Effector CD8-positive, alpha-beta T cell (primary cell): ENCODE measurements around the gene MAST4.
"Not testable (repeated sequence)": the region's sequence is repeated elsewhere in the genome, so short reads cannot be mapped to it uniquely, and the experiment has no call there.

Experiments
- DNase-seq: peaks from one replicate; lab custom pipeline; 2025; lab: John Stamatoyannopoulos, UW

MAST4 gene

GRCh38 chr5:67123819-67124218 lies 527.6 kb downstream of the MAST4 start:
- no peak for DNase-seq

DNA sequence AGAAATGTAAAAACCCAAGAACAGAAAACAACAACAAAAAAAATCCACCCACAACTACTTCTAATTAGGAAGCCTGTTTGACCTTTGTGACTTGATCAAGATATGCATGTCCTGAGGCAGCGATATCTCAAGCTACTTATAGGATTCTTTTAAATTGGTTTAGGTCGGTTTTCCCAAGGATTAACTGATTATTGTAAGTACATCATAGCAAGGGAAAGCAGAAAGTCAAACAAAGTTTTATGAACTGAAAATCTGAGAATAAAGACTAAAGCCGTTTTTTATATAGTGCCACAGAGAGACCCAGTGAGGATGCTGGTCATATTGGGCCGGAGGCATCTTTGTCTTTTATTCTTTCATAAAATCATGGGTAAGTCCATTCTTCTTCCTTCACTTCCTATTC lies 528.4 kb downstream of the MAST4 start:
- no peak for DNase-seq

DNA sequence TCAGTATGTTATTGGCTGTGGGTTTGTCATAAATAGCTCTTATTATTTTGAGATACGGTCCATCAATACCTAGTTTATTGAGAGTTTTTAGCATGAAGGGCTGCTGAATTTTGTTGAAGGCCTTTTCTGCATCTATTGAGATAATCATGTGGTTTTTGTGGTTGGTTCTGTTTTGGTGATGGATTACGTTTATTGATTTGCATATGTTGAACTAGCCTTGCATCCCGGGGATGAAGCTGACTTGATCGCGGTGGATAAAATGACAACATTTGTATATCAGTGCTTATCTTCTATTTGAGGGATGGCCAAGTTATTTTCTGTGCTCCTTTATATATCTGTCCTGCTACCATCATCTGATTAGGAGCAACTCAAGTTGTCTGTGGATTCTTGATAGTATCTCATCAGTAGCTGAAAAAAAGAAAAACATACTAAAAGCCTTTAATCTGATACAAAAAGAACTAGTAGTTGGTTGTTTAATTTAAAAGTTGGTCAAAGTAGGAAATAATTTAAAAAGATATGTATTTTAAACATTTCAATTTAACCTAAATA lies 531.2 kb downstream of the MAST4 start:
- DNase-seq = not testable (repeated sequence)

- DNase-seq = no peak
These were observed 533.6 kb downstream of the MAST4 start for GRCh38 chr5:67129768-67130167.

DNA sequence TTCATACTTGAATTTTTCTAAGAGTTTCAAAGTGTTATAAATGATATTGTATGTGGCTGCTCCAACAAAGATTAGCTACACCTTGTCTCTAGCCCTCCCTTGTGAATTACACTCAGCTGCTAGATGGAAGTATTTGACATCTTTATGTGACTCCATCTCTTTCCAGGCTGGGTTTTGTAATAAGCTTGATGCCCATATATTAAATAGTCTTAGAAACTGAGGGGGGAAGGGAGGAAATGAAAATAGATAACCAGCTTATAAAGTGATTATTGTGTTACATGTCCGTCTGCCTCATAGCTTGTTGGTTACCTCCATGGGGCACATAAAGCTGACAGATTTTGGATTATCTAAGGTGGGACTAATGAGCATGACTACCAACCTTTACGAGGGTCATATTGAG lies 537.0 kb downstream of the MAST4 start:
- DNase-seq = no peak

DNA sequence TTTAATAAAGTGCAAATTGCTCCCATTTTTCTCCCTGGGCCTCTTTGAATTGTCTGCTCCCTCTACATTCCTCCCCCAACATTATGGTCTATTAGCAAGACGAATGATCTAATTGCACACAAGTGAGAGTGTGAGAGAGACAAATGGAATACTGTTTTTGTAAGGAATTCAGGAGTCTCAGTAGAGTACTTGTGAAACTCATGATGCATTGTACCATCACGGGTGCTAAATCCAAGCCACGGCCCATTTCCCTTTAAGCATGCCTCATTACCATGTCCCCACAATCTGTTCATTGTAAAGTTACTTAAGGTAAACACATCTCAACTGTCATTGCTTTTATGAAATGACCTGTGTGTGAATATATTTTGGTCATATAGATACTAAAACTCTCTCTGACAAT lies 537.6 kb downstream of the MAST4 start:
- no peak for DNase-seq

GRCh38 chr5:67135381-67135984 lies 539.3 kb downstream of the MAST4 start:
- no peak for DNase-seq

DNA sequence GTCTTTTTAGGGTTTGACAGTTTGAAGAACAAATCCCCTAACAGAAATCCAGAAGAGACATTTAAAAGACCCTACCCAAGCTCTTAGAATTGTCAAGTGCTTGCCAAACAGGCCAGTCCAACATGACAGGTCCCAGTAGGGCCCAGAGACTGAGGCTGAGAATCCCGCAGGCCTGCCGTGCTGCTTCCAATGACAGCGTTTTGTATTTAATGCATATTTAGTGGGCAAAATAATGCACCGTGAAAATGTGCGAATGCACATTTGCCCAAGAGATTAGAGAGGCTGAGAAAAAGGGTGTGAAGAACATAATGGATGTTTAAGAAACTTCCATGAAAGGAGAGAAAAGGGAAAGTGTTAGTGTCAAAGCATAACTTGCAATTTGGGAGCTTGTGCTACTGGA lies 542.8 kb downstream of the MAST4 start:
- no peak for DNase-seq

DNA sequence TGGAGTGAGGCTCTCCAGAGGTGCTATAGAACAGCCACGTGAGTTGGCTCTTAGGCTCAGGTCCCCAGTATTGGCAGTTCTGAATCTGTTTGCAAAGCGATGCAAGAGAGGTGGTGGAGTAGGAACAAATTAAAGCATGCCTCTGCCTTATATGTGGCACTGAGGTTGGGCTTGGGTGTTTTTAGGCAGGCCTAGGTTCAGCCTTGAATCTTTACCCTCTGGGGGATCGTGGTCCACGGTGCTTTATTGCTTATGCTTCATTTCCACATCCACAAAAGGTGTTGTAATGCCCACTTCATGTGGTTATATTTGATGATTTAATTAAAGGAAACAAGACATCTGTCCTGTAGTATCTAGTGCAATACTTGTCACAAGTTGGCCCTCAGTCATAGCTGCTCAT lies 544.2 kb downstream of the MAST4 start:
- DNase-seq = no peak

DNA sequence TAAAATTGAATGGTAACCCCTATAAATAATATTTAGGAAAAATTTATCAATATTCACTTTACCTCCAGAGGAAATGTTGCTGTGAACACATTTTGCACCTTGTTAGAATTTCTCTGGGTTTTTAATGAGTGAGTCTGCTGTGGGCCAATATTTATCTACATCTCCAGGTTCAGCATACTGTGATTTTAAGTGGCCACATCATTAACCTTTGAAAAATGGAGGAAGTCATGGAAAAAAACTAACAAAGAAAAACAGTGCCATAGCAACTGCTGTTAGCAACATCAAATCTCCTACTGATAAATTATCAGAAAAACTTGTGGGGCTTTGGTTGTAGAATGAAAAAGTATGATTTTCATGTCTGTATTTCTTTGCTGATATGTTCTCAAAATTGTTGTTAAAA lies 545.5 kb downstream of the MAST4 start:
- no peak for DNase-seq

- no peak for DNase-seq
These were observed 546.6 kb downstream of the MAST4 start for GRCh38 chr5:67142816-67143215.

DNA sequence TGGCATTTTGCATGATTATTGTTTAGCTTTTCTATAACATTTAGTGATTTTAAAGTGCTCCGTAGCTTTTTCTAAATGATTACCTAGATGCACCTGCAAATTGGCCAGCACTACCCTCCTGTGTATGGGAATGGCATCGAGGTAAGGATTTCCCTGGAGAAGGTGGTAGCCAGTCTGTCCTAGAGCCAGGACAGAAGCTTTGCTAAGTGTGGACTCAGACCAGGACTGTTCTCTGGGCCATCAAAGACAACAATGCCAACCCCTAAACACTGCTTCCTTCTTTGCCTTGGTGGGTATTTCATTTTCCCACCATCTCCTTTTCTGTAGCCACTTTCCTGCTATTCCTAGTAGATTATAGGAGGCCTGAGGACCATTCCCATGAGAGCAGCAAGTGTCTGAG lies 547.4 kb downstream of the MAST4 start:
- DNase-seq = no peak

GRCh38 chr5:67144183-67144639 lies 548.0 kb downstream of the MAST4 start:
- no peak for DNase-seq

DNA sequence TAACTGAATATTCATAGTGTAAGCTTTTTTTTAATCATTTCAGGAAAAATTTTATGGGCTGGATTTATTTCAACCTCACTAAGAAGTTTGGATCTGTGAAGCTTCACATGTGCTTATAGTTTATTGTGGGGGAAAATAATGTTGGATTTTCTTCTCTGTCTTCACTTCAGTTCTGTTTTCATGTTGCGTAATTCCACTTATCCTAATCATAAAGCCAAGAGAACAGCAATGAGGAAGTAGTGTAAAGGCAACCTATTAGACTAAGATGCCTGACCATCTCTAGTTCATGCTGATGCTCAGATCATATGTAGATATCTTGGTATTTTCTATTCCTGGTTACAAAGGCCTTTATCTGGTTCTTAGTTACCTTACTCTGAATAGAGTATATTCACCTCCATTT lies 550.4 kb downstream of the MAST4 start:
- DNase-seq = no peak

DNA sequence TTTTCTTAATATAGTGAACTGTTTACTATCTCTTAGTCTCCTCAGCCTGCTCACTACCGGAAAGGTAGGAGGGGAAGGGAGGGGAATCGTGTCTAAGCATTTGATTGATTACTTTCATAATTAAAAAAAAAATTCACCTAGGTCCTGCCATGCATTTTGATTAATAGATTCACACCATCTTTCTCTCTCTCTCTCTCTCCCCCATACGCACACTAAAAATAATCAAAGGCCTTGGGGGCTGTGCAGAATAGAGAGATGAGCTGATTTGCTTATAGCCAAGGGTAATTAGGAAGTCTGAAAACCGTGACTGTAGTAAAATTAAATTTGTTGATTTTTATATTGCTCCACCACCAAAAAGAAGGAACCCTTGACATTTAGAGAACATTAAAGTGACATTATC lies 550.8 kb downstream of the MAST4 start:
- no peak for DNase-seq

DNA sequence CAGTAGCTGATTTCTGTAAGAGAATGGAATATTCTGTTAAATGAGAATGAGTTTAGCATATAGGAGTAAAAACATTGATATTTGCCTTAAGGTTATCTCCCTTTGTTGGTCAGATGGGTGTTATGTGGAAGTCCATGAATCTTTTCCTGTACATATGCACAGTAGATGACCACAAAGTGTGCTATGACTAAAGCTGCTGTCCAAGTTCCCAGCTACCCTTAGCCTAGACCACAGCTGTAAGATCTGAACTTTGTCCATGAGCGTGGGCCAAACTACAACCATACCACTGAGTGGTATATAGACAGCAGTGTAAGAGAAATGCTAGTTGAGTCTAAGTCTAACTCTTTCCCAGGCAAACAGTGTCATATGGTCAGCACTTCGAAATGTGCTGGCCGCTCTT lies 551.6 kb downstream of the MAST4 start:
- no peak for DNase-seq

DNA sequence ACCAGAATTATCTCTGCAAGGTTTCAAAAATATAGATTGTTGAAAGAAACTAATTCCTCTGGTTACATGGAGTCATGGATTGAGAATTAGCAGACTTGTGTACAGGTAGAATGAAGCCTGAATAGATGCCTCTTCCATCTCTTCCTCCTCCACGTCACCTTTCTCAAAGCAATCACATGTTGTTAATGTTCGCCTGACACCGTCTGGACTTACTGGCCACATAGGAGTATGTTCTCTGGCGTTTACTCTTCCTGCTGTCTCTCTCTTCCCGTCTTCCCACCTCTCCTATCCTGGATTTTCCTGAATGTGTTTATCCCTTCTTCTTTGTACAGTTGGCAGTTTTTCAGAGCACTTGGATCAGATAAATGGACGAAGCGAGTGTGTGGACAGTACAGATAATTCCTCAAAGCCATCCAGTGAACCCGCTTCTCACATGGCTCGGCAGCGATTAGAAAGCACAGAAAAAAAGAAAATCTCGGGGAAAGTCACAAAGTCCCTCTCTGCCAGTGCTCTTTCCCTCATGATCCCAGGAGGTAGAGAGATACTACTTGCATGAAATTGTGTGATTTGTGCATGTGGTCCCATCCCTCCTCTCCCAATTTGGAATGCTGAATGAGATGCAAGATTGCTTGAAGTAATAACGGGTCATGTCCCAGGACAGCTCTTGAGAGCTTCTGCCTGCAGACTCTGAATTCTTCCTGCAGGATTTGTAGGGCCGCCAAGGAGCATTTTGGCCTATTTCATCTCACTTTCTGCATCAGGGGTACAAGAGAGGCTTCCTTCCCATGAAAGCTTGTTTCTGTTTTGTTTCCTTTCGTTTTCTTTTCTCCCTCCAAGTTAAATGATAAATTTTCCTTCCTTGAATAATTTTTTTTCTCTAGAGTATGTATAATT lies 553.1 kb downstream of the MAST4 start:
- no peak for DNase-seq

DNA sequence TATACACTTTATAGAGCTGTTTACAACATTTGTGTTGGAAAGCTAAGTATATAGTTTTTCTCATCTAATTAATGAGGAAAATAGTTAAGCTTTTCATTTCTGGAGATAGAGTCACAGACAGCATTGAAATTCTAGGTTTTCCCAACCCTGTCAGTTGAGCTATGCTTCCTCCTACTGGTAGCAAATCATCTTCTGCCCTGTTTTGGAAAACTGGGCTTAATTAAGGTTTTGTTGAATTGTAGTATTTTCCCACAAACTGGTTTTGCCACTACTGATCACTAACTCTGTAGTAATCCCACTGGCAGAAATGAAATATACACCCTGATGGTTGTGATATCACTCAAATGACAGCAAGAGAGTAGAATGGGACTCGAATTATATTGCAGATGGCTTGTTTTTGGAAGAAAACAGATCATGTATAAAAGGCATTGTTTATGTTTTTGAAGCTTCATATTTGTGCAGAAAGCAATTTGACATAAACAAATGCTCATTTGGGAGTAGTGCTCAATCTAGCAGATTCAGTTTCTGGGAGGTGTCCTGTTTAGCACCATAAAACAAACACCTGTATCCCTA lies 553.8 kb downstream of the MAST4 start:
- no peak for DNase-seq

DNA sequence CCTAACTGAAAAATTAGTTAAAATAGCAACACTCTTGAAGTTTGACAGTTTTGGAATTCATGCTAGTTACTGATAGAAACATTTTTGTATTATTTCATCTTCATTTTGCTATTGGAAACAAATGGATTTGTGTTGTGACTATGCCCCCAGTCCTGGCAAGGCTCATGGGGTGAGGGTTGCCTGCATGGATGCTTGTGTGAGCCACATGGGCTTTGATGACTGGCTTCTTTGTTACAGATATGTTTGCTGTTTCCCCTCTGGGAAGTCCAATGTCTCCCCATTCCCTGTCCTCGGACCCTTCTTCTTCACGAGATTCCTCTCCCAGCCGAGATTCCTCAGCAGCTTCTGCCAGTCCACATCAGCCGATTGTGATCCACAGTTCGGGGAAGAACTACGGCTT lies 556.2 kb downstream of the MAST4 start:
- no peak for DNase-seq

GRCh38 chr5:67153292-67153691 lies 557.1 kb downstream of the MAST4 start:
- no peak for DNase-seq

DNA sequence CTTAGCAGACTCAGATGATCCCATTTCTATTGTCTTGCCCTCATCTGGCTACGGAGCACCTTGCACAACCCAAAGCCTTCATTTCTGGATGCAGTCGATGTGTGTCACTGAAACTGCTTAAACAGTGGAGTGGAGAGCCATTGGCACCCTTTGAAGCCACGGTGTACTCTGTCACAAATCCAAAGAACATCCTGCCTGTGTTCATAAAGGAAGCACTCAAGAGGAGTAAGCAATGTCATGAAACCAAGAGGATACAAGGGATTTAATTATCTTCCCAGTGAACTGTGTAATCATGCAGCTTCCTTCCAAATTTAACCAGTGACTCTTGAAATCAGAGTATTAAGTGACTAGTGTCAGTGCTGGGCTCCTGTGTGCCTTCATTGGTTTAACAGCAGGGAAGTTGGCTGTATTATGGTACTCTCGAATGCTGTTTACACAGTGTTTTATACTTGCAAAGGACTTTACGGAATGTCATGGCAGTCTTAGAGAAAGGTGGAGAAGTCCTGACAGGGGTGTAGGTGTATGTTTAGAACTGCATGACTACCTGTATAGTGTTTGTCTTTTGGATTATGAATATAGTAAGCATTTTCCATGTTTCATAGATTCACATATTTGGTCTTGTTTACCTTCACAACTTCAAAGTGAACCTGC lies 558.5 kb downstream of the MAST4 start:
- no peak for DNase-seq

GRCh38 chr5:67156976-67157583 lies 560.9 kb downstream of the MAST4 start:
- peak; percentile 34 for DNase-seq
